ENCODE measurements around the gene CDC42BPG.
"Not testable (repeated sequence)": the region's sequence is repeated elsewhere in the genome, so short reads cannot be mapped to it uniquely, and the experiment has no call there.

CDC42BPG gene

DNA sequence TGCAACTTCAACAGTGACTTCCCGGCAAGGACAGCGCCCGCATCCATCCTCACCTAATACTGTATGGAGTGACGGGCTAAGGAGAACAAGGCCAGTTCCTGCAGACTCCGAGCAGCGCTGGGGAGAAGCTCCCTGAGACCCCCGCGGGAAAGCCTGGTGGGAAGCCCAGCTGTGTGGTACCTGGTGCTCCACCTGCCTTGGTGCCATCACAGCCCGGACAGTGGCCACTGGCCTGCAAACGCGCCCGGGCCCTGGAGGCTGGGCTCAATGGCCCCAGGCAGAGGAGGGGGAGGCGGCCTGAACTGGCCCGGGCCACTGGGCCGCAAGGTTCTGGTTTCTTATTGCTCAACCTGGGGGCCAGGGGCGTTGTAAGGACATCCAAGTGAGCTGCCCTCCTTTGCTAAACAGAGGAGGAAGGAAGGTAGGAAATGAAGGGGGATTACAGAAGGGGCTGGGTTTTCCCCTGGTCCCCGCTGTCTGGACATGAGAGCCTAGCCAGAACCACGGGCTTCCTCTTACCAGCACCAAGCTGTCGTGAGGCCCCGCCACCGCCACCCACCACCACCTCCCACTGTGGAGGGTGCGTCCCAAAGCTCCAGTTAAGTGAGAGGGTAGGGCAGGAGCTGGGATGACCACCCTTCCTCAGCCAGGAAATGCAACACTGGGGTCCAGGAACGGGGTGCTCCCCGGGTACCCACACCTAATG is 8.5 kb upstream of the CDC42BPG start:
- Histone ChIP-seq H3K36me3 (ENCODE audit: control insufficient read depth, insufficient read depth, low read length) (peaks cover 10% of the 10 kb centered on the region), H3K27ac (ENCODE audit: low read depth, low read length) (no peak overlapping the region), H3K4me1 (ENCODE audit: control insufficient read depth, insufficient read depth, low read length) (peaks cover 46% of the 10 kb centered on the region), H3K9me3 (ENCODE audit: control insufficient read depth, insufficient read depth, low read depth, low read length) (no peaks in the 10 kb centered on the region), H3K4me3 (ENCODE audit: low read depth, low read length) (no peak overlapping the region), H3K9ac (ENCODE audit: low read length) (no peak overlapping the region), H3K27me3 (ENCODE audit: control insufficient read depth, insufficient read depth, low read length) (no peaks in the 10 kb centered on the region)

GRCh38 chr11:64851831-64852351 is 7.4 kb upstream of the CDC42BPG start:
- no peaks in the 10 kb centered on the region for H3K27me3 ChIP-seq (ENCODE audit: control insufficient read depth, insufficient read depth, low read length)
- no peak overlapping the region for H3K9ac ChIP-seq (ENCODE audit: low read length)
- no peak overlapping the region for H3K27ac ChIP-seq (ENCODE audit: low read depth, low read length)
- no peak overlapping the region for H3K4me3 ChIP-seq (ENCODE audit: low read depth, low read length)
- H3K36me3 ChIP-seq (ENCODE audit: control insufficient read depth, insufficient read depth, low read length) = peaks cover 10% of the 10 kb centered on the region
- H3K9me3 ChIP-seq (ENCODE audit: control insufficient read depth, insufficient read depth, low read depth, low read length) = no peaks in the 10 kb centered on the region
- H3K4me1 ChIP-seq (ENCODE audit: control insufficient read depth, insufficient read depth, low read length) = peaks cover 46% of the 10 kb centered on the region

DNA sequence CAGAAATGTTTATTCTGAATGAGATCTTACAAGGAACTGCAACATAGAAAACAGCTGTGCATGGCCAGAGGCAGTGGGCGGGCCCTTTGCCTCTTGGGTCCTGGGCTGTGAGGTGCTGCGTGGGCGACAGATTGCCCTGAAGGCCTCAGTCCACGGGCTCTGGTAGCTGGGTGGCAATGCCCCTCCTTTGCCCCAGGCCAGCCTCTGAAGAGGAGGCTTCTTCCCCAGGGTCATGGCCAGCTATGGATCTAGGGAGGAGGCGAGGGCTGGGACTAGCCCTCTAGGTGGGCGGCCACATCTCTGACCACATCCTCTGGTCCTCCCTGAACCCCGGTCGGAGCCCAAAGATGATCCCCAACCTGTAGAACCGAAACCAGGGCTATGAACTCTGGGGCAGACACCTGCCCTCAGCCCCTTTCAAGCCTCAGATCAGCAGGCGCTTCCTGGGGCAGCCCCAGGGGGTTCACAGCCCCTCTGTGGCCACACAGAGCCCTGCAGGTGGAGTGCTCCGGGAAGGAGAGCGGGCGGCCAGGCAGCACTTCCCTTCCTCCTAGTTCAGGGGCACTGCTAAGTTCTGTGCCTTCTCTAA is 6.6 kb upstream of the CDC42BPG start:
- Histone ChIP-seq H3K9ac (ENCODE audit: low read length) (no peak overlapping the region), H3K27ac (ENCODE audit: low read depth, low read length) (no peak overlapping the region), H3K27me3 (ENCODE audit: control insufficient read depth, insufficient read depth, low read length) (no peaks in the 10 kb centered on the region), H3K36me3 (ENCODE audit: control insufficient read depth, insufficient read depth, low read length) (peaks cover 10% of the 10 kb centered on the region), H3K4me3 (ENCODE audit: low read depth, low read length) (no peak overlapping the region), H3K4me1 (ENCODE audit: control insufficient read depth, insufficient read depth, low read length) (peaks cover 38% of the 10 kb centered on the region), H3K9me3 (ENCODE audit: control insufficient read depth, insufficient read depth, low read depth, low read length) (no peaks in the 10 kb centered on the region)

DNA sequence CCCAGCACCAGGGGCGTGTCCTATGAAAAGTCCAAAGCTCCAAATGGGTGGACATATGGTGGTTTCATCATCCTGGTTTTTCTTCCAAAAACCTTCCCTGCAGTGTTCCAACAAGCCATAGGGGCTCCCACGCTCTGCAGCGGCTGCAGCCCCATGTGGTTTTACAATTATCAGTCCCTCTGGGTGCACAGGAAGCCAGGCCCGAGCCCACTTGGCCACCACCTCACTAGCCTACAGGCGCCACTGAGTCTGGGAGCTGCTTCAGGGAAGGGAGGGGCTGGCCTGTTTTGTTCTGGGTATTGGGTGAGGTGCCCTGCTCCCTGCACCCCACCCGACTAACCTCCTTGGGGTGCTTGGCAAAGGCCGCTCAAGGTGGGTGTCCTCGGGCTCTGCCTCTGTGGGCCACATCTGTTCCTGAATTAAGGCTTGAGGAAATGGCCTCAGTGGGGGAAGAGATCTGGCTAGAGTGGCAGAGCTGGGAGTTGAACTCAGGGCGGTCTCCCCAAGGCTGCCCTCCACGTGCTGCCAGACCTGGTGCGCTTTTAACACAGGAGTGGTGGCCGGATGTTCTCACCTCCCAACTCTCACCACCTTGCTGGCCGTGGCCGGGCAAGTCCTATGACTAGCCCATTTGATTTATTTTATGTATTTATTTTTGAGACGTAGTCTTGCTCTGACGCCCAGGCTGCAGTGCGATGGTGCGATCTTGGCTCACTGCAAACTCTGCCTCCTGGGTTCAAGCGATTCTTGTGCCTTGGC is 5.3 kb upstream of the CDC42BPG start:
- peaks cover 30% of the 10 kb centered on the region for H3K4me1 ChIP-seq (ENCODE audit: control insufficient read depth, insufficient read depth, low read length)
- peaks cover 10% of the 10 kb centered on the region for H3K36me3 ChIP-seq (ENCODE audit: control insufficient read depth, insufficient read depth, low read length)
- H3K9me3 ChIP-seq (ENCODE audit: control insufficient read depth, insufficient read depth, low read depth, low read length) = no peaks in the 10 kb centered on the region
- H3K9ac ChIP-seq (ENCODE audit: low read length) = no peak overlapping the region
- H3K4me3 ChIP-seq (ENCODE audit: low read depth, low read length) = no peak overlapping the region
- H3K27me3 ChIP-seq (ENCODE audit: control insufficient read depth, insufficient read depth, low read length) = no peaks in the 10 kb centered on the region
- no peak overlapping the region for H3K27ac ChIP-seq (ENCODE audit: low read depth, low read length)

GRCh38 chr11:64848826-64849597 is 4.6 kb upstream of the CDC42BPG start:
- Histone ChIP-seq H3K27me3 (ENCODE audit: control insufficient read depth, insufficient read depth, low read length) (no peaks in the 10 kb centered on the region), H3K9ac (ENCODE audit: low read length) (no peak overlapping the region), H3K9me3 (ENCODE audit: control insufficient read depth, insufficient read depth, low read depth, low read length) (no peaks in the 10 kb centered on the region), H3K4me1 (ENCODE audit: control insufficient read depth, insufficient read depth, low read length) (peaks cover 26% of the 10 kb centered on the region), H3K27ac (ENCODE audit: low read depth, low read length) (no peak overlapping the region), H3K4me3 (ENCODE audit: low read depth, low read length) (no peak overlapping the region), H3K36me3 (ENCODE audit: control insufficient read depth, insufficient read depth, low read length) (0 out of 2 replicates have a peak, but pooled peaks cover 4% of the 10 kb centered on the region)

GRCh38 chr11:64848214-64848825 is 3.9 kb upstream of the CDC42BPG start:
- no peaks in the 10 kb centered on the region for H3K36me3 ChIP-seq (ENCODE audit: control insufficient read depth, insufficient read depth, low read length)
- H3K9ac ChIP-seq (ENCODE audit: low read length) = no peak overlapping the region
- no peaks in the 10 kb centered on the region for H3K27me3 ChIP-seq (ENCODE audit: control insufficient read depth, insufficient read depth, low read length)
- no peak overlapping the region for H3K27ac ChIP-seq (ENCODE audit: low read depth, low read length)
- no peak overlapping the region for H3K4me3 ChIP-seq (ENCODE audit: low read depth, low read length)
- H3K4me1 ChIP-seq (ENCODE audit: control insufficient read depth, insufficient read depth, low read length) = peaks cover 28% of the 10 kb centered on the region
- H3K9me3 ChIP-seq (ENCODE audit: control insufficient read depth, insufficient read depth, low read depth, low read length) = no peaks in the 10 kb centered on the region

DNA sequence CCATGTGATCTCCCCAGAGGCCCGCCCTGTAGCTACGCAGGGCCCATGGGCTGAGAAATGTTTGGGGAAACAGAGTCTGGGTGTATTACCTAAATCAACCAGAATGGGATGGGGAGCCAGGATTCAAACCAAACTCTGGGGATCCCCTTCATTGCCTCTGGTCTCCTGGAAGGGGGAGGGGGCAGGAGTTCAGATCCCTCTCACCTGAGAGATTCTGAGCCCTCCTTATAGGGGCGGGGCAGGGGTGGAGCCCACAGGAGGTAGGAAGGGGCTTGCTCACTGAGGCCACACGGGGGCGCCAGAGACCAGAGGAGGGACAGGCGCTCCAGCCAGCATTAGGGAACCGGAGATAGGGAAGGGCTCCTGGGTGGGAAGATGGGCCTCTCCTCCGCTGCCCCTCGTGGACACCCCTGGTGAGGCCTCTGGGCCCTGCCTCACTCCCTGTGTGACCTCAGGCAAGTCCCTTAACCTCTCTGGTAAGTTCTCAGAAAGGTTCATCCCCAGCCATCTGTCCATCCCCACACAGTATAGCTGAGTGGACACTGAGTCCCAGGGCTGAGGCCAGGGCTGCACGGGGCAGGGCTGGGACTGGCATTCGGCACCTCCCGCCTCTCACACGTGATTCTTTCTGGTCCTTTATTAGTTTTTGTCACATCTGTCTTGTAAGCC is 2.7 kb upstream of the CDC42BPG start:
- no peaks in the 10 kb centered on the region for H3K27me3 ChIP-seq (ENCODE audit: control insufficient read depth, insufficient read depth, low read length)
- H3K27ac ChIP-seq (ENCODE audit: low read depth, low read length) = no peak overlapping the region
- no peaks in the 10 kb centered on the region for H3K9me3 ChIP-seq (ENCODE audit: control insufficient read depth, insufficient read depth, low read depth, low read length)
- H3K9ac ChIP-seq (ENCODE audit: low read length) = no peak overlapping the region
- no peak overlapping the region for H3K4me3 ChIP-seq (ENCODE audit: low read depth, low read length)
- peaks cover 40% of the 10 kb centered on the region for H3K4me1 ChIP-seq (ENCODE audit: control insufficient read depth, insufficient read depth, low read length)
- H3K36me3 ChIP-seq (ENCODE audit: control insufficient read depth, insufficient read depth, low read length) = no peaks in the 10 kb centered on the region

DNA sequence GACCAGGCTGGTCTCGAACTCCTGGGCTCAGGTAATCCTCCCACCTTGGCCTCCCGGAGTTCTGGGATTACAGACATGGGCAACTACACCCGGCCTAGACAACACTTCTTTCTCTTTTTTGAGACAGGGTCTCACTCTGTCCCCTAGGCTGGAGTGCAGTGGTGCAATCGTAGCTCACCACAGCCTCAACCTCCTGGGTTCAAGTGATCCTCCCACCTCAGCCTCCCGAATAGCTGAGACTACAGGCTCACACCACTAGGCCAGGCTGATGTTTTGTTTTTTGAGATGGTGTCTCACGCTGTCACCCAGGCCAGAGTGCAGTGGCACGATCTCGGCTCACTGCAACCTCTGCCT is 1.3 kb upstream of the CDC42BPG start:
- H3K9ac ChIP-seq (ENCODE audit: low read length); H3K4me3 ChIP-seq (ENCODE audit: low read depth, low read length); H3K36me3 ChIP-seq (ENCODE audit: control insufficient read depth, insufficient read depth, low read length); H3K27me3 ChIP-seq (ENCODE audit: control insufficient read depth, insufficient read depth, low read length); H3K9me3 ChIP-seq (ENCODE audit: control insufficient read depth, insufficient read depth, low read depth, low read length); H3K27ac ChIP-seq (ENCODE audit: low read depth, low read length): not testable (repeated sequence)
- peaks cover 33% of the 10 kb centered on the region for H3K4me1 ChIP-seq (ENCODE audit: control insufficient read depth, insufficient read depth, low read length)

GRCh38 chr11:64845129-64845775 is 799 bp upstream of the CDC42BPG start:
- no peaks in the 10 kb centered on the region for H3K9me3 ChIP-seq (ENCODE audit: control insufficient read depth, insufficient read depth, low read depth, low read length)
- no peaks in the 10 kb centered on the region for H3K27me3 ChIP-seq (ENCODE audit: control insufficient read depth, insufficient read depth, low read length)
- H3K36me3 ChIP-seq (ENCODE audit: control insufficient read depth, insufficient read depth, low read length) = 0 out of 2 replicates have a peak, but pooled peaks cover 3% of the 10 kb centered on the region
- H3K4me1 ChIP-seq (ENCODE audit: control insufficient read depth, insufficient read depth, low read length) = peaks cover 33% of the 10 kb centered on the region
- H3K27ac ChIP-seq (ENCODE audit: low read depth, low read length) = no peak overlapping the region
- H3K9ac ChIP-seq (ENCODE audit: low read length) = peak overlapping the region; percentile 47
- peak overlapping the region; percentile 84 for H3K4me3 ChIP-seq (ENCODE audit: low read depth, low read length)

All from HUES6 (cell line).